HEK293 (cell line): ENCODE measurements around the gene TMOD1.

Experiments used
- CTCF ChIA-PET: fragments of 350-600 bp; formaldehyde crosslinking; extraction: SDS; loops from one replicate; lab custom pipeline; 2021; ENCODE audit warnings: antibody characterized with exemption; lab: Yijun Ruan, JAX
- POLR2A ChIA-PET: fragments of 300-600 bp; formaldehyde crosslinking; extraction: SDS; loops from one replicate; lab custom pipeline; 2020; ENCODE audit warnings: antibody characterized with exemption, inconsistent platforms; lab: Yijun Ruan, JAX
- H3K27ac ChIP-seq: fragments of 200-500 bp; sonication (Bioruptor generic); 2 replicates; pipeline ENCODE4 v1.5.1; 2014; ENCODE audit warnings: low read depth, low read length, control low read depth, inconsistent platforms; ENCODE audit errors: extremely low read depth
- H3K36me3 ChIP-seq, 2 experiments: fragments of 200-500 bp in 1 of 2; sonication (Bioruptor generic) in 1 of 2; 1 replicate in 1 of 2; 2 replicates in 1 of 2; pipeline ENCODE4 v1.5.1; 2014 to 2017; ENCODE audit warnings: inconsistent platforms in 2 of 2, low read length in 2 of 2; ENCODE audit not compliant: control insufficient read depth in 2 of 2, insufficient read depth in 1 of 2
- H3K4me1 ChIP-seq: fragments of 200-500 bp; sonication (Bioruptor generic); 2 replicates; pipeline ENCODE4 v1.5.1; 2014; ENCODE audit warnings: mild to moderate bottlenecking, low read length, inconsistent platforms; ENCODE audit not compliant: control insufficient read depth, insufficient read depth
- H3K4me3 ChIP-seq: 2 replicates; pipeline ENCODE4 v1.5.1; 2011; ENCODE audit warnings: low read depth, mild to moderate bottlenecking, control low read depth, low read length, moderate library complexity
- H3K9me3 ChIP-seq: fragments of 200-500 bp; sonication (Bioruptor generic); 2 replicates; pipeline ENCODE4 v1.5.1; 2014; ENCODE audit warnings: low read depth, low read length, inconsistent platforms; ENCODE audit not compliant: control insufficient read depth, insufficient read depth
- BCL11A ChIP-seq: fragments of 450-650 bp; formaldehyde crosslinking; IDR thresholded peaks from 2 replicates; pipeline ENCODE4 v1.5.1; 2016; ENCODE audit warnings: low read depth, missing biosample characterization, missing genetic modification characterization
- BCL11B ChIP-seq: fragments of 450-650 bp; formaldehyde crosslinking; IDR thresholded peaks from 2 replicates; pipeline ENCODE4 v1.5.1; 2016; ENCODE audit warnings: low read depth, missing biosample characterization, missing genetic modification characterization
- BCL6B ChIP-seq: fragments of 450-650 bp; formaldehyde crosslinking; IDR thresholded peaks from 2 replicates; pipeline ENCODE4 v1.5.1; 2017; ENCODE audit warnings: missing biosample characterization, missing genetic modification characterization
- GLI2 ChIP-seq: fragments of 450-650 bp; formaldehyde crosslinking; IDR thresholded peaks from 2 replicates; pipeline ENCODE4; 2017; ENCODE audit warnings: missing biosample characterization, missing genetic modification characterization, low read depth, borderline replicate concordance
- HIC1 ChIP-seq: fragments of 450-650 bp; formaldehyde crosslinking; IDR thresholded peaks from 2 replicates; pipeline ENCODE4 v1.5.1; 2016; ENCODE audit warnings: missing biosample characterization, missing genetic modification characterization
- HOXD13 ChIP-seq: sonication (generic); formaldehyde crosslinking; IDR thresholded peaks from 2 replicates; pipeline ENCODE4 v1.8.0; 2022; ENCODE audit warnings: missing genetic modification reagents, borderline replicate concordance
- MZF1 ChIP-seq: fragments of 450-650 bp; formaldehyde crosslinking; IDR thresholded peaks from 2 replicates; pipeline ENCODE4 v1.5.1; 2017; ENCODE audit warnings: missing biosample characterization, missing genetic modification characterization, borderline replicate concordance
- PRDM10 ChIP-seq: fragments of 450-650 bp; formaldehyde crosslinking; IDR thresholded peaks from 2 replicates; pipeline ENCODE4 v1.5.1; 2016; ENCODE audit warnings: missing biosample characterization, missing genetic modification characterization
- RBAK ChIP-seq: fragments of 450-650 bp; formaldehyde crosslinking; IDR thresholded peaks from 2 replicates; pipeline ENCODE4 v1.5.1; 2016; ENCODE audit warnings: missing biosample characterization, missing genetic modification characterization
- TRIM28 ChIP-seq: IDR thresholded peaks from 2 replicates; pipeline ENCODE4 v1.6.1; 2011; ENCODE audit warnings: low read length, control low read depth, borderline replicate concordance
- TSHZ1 ChIP-seq: fragments of 450-650 bp; formaldehyde crosslinking; IDR thresholded peaks from 2 replicates; pipeline ENCODE4 v1.5.1; 2016; ENCODE audit warnings: missing biosample characterization, missing genetic modification characterization, borderline replicate concordance
- YY2 ChIP-seq: fragments of 450-650 bp; formaldehyde crosslinking; IDR thresholded peaks from 2 replicates; pipeline ENCODE4 v1.5.1; 2016; ENCODE audit warnings: missing biosample characterization, missing genetic modification characterization
- ZFP69B ChIP-seq: fragments of 450-650 bp; formaldehyde crosslinking; IDR thresholded peaks from 2 replicates; pipeline ENCODE4 v1.5.1; 2016; ENCODE audit warnings: missing biosample characterization, missing genetic modification characterization
- ZNF146 ChIP-seq: fragments of 450-650 bp; formaldehyde crosslinking; IDR thresholded peaks from 2 replicates; pipeline ENCODE4 v1.5.1; 2016; ENCODE audit warnings: missing biosample characterization, missing genetic modification characterization
- ZNF23 ChIP-seq: fragments of 450-650 bp; formaldehyde crosslinking; IDR thresholded peaks from 2 replicates; pipeline ENCODE4 v1.5.1; 2016; ENCODE audit warnings: missing biosample characterization, missing genetic modification characterization, borderline replicate concordance
- ZNF248 ChIP-seq: fragments of 450-650 bp; formaldehyde crosslinking; IDR thresholded peaks from 2 replicates; pipeline ENCODE4 v1.5.1; 2017; ENCODE audit warnings: missing biosample characterization, missing genetic modification characterization
- ZNF426 ChIP-seq: fragments of 450-650 bp; formaldehyde crosslinking; IDR thresholded peaks from 2 replicates; pipeline ENCODE4 v1.5.1; 2017; ENCODE audit warnings: missing biosample characterization, missing genetic modification characterization, mild to moderate bottlenecking, inconsistent platforms, moderate library complexity
- ZNF514 ChIP-seq: fragments of 450-650 bp; formaldehyde crosslinking; IDR thresholded peaks from 2 replicates; pipeline ENCODE4 v1.5.1; 2016; ENCODE audit warnings: missing biosample characterization, missing genetic modification characterization
- ZNF701 ChIP-seq: fragments of 450-650 bp; formaldehyde crosslinking; IDR thresholded peaks from 2 replicates; pipeline ENCODE4 v1.5.1; 2016; ENCODE audit warnings: missing biosample characterization, missing genetic modification characterization
- ZNF707 ChIP-seq: fragments of 450-650 bp; formaldehyde crosslinking; IDR thresholded peaks from 2 replicates; pipeline ENCODE4 v1.5.1; 2016; ENCODE audit warnings: missing biosample characterization, missing genetic modification characterization
- ZSCAN4 ChIP-seq: fragments of 450-650 bp; formaldehyde crosslinking; IDR thresholded peaks from 2 replicates; pipeline ENCODE4 v1.5.1; 2017; ENCODE audit warnings: missing biosample characterization, missing genetic modification characterization

Gene TMOD1

GRCh38 chr9:97510797-97511654 lies 9.6 kb downstream of the TMOD1 start (continued):
- peak; percentile 84 for TF ChIP-seq HIC1 (tag by site-specific recombination)
- TF ChIP-seq RBAK (tag by site-specific recombination), result no peak
- no peak for TF ChIP-seq GLI2 (tag by site-specific recombination)
- TF ChIP-seq BCL6B (tag by site-specific recombination), result peak; percentile 39; the same call in 1 of the 2 replicates
- TF ChIP-seq PRDM10 (tag by site-specific recombination), result no peak
- peak; percentile 52; the same call in 1 of the 2 replicates for TF ChIP-seq YY2 (tag by site-specific recombination)

GRCh38 chr9:97511655-97512427 lies 10.4 kb downstream of the TMOD1 start:
- Histone ChIP-seq H3K27ac (no peak overlapping the region), H3K4me1 (no peaks in the 10 kb centered on the region), H3K4me3 (no peak overlapping the region), H3K36me3 (peaks cover 0 to 4% of the 10 kb centered on the region in 2 experiments; a peak in 1 of 3 replicates), H3K9me3 (no peaks in the 10 kb centered on the region)
- ChIA-PET POLR2A (no interaction called here), CTCF (interaction anchor here (0.6 to 0.7 kb wide), 2 partner anchors 444 to 655 kb away, joined by 3 read pairs; no protein-coding TSS in a partner anchor)
- TF ChIP-seq ZNF23 (no peak), TRIM28 (no peak), HOXD13 (no peak), ZSCAN4 (tag by site-specific recombination) (no peak), ZNF146 (tag by site-specific recombination) (no peak), ZNF248 (tag by site-specific recombination) (no peak), ZFP69B (tag by site-specific recombination) (no peak), ZNF514 (tag by site-specific recombination) (no peak), ZNF426 (no peak), TSHZ1 (tag by site-specific recombination) (no peak), MZF1 (no peak), ZNF701 (tag by site-specific recombination) (no peak), BCL11A (no peak), ZNF707 (tag by site-specific recombination) (no peak), BCL11B (tag by site-specific recombination) (no peak)
